Fibroblast of lung (primary cell): Measurements from ENCODE around the gene PMP22. TPM values are rescaled to one million over a fixed set of nuclear protein-coding genes. Genes with fewer than 3 reads are reported as not detected.

Experiments used
- DNase-seq, 2 donors: peaks; one replicate each; pipeline versions ENCODE4 v3.0.0 to v3.0.0-alpha.2; 2010; ENCODE audit warnings: low read depth in 2 of 2
- H2AFZ ChIP-seq: 2 replicates; pipeline ENCODE4 v1.5.1; 2012; ENCODE audit warnings: low read length, control low read depth, inconsistent platforms
- H3K27ac ChIP-seq: 2 replicates; pipeline ENCODE4 v1.5.1; 2011; ENCODE audit warnings: low read length, control low read depth; ENCODE audit not compliant: insufficient read depth
- H3K27me3 ChIP-seq: 2 replicates; pipeline ENCODE4 v1.5.1; 2011; ENCODE audit warnings: mild to moderate bottlenecking, low read length; ENCODE audit not compliant: control insufficient read depth, insufficient read depth
- H3K36me3 ChIP-seq: 2 replicates; pipeline ENCODE4 v1.5.1; 2011; ENCODE audit warnings: low read length; ENCODE audit not compliant: control insufficient read depth, insufficient read depth
- H3K4me1 ChIP-seq: 2 replicates; pipeline ENCODE4 v1.5.1; 2011; ENCODE audit warnings: low read length; ENCODE audit not compliant: control insufficient read depth, insufficient read depth; ENCODE audit errors: extremely low read depth
- H3K4me2 ChIP-seq: 2 replicates; pipeline ENCODE4 v1.5.1; 2011; ENCODE audit warnings: low read length, control low read depth; ENCODE audit not compliant: insufficient read depth; ENCODE audit errors: extremely low read depth
- H3K4me3 ChIP-seq, 4 experiments: fragments of 200-600 bp in 1 of 4; sonication (generic) in 1 of 4; replicated peaks in 1 of 4; 2 replicates each; pipeline ENCODE4 v1.5.1; 2011 to 2016; ENCODE audit warnings: low read length in 4 of 4, low read depth in 3 of 4, mild to moderate bottlenecking in 3 of 4, control low read depth in 2 of 4, inconsistent platforms in 1 of 4, mixed read lengths in 1 of 4; ENCODE audit not compliant: insufficient read depth in 1 of 4; ENCODE audit errors: control extremely low read depth in 1 of 4
- H3K79me2 ChIP-seq: 2 replicates; pipeline ENCODE4 v1.5.1; 2012; ENCODE audit warnings: mild to moderate bottlenecking, low read length, inconsistent platforms; ENCODE audit not compliant: control insufficient read depth, insufficient read depth
- H3K9ac ChIP-seq: 2 replicates; pipeline ENCODE4 v1.5.1; 2011; ENCODE audit warnings: mild to moderate bottlenecking, low read length, control low read depth; ENCODE audit not compliant: insufficient read depth
- H3K9me3 ChIP-seq: 2 replicates; pipeline ENCODE4 v1.5.1; 2012; ENCODE audit warnings: low read depth, low read length; ENCODE audit not compliant: control insufficient read depth, insufficient read depth
- H4K20me1 ChIP-seq: 2 replicates; pipeline ENCODE4 v1.5.1; 2011; ENCODE audit warnings: low read length; ENCODE audit not compliant: control insufficient read depth, insufficient read depth; ENCODE audit errors: extremely low read depth
- CTCF ChIP-seq, 2 donors: IDR thresholded peaks in 1 of 2; conservative IDR thresholded peaks in 1 of 2; 1 replicate in 1 of 2; 2 replicates in 1 of 2; pipeline ENCODE4 v1.5.1; 2011 to 2012; ENCODE audit warnings: low read length in 2 of 2, control low read depth in 1 of 2, inconsistent platforms in 1 of 2, low read depth in 1 of 2, mild to moderate bottlenecking in 1 of 2
- EZH2 ChIP-seq: IDR thresholded peaks from 2 replicates; pipeline ENCODE4 v1.5.1; 2012; ENCODE audit warnings: low read length, control low read depth, mild to moderate bottlenecking; ENCODE audit errors: missing control alignments
- polyA plus RNA-seq, 2 donors: library from polyadenylated mRNA; depleted of rRNA in 1 of 2; stranded (reverse) in 1 of 2; unstranded in 1 of 2; fragments of >200 nt; gene quantifications; 2 replicates each; pipeline ENCODE4 v1.2.1, GENCODE V29; 2011 to 2012; ENCODE audit warnings: missing spikeins in 1 of 2
- total RNA-seq: library from RNA; depleted of rRNA; stranded (reverse); fragments of >200 nt; gene quantifications from 2 replicates; pipeline ENCODE4 v1.2.1, GENCODE V29; 2014

The PMP22 gene
- total and polyA plus RNA-seq, 2 donors (not counting 1 experiment from before 2014, with no cell fraction given), result 74.0 to 269 TPM

- DNase-seq, result no peak
- Histone ChIP-seq H3K4me2 (no peak overlapping the region), H3K9ac (no peak overlapping the region), H3K27ac (no peak overlapping the region), H3K9me3 (no peaks in the 10 kb centered on the region), H3K4me1 (no peaks in the 10 kb centered on the region), H4K20me1 (no peaks in the 10 kb centered on the region), H3K27me3 (no peaks in the 10 kb centered on the region), H3K4me3 (no peak overlapping the region), H3K79me2 (no peaks in the 10 kb centered on the region), H3K36me3 (no peaks in the 10 kb centered on the region), H2AFZ (no peak overlapping the region)
- TF ChIP-seq EZH2, result no peak
- TF ChIP-seq CTCF (conservative IDR thresholded peaks at IDR 0.05 in 1 of 2, IDR thresholded peaks at IDR 0.05 in 1 of 2; ENCODE audit: low read depth in 1 of 2, low read length in 2 of 2), result no peak
These were observed 80.1 kb downstream of the PMP22 start for GRCh38 chr17:15184872-15185624.

- no peak overlapping the region for H3K9ac ChIP-seq
- no peak for DNase-seq
- peaks cover 3% of the 10 kb centered on the region for H3K27me3 ChIP-seq
- H4K20me1 ChIP-seq, result no peaks in the 10 kb centered on the region
- H3K27ac ChIP-seq, result no peak overlapping the region
- no peaks in the 10 kb centered on the region for H3K79me2 ChIP-seq
- H3K36me3 ChIP-seq, result no peaks in the 10 kb centered on the region
- H3K4me1 ChIP-seq, result no peaks in the 10 kb centered on the region
- no peak overlapping the region for H2AFZ ChIP-seq
- no peak for TF ChIP-seq CTCF (conservative IDR thresholded peaks at IDR 0.05 in 1 of 2, IDR thresholded peaks at IDR 0.05 in 1 of 2; ENCODE audit: low read depth in 1 of 2, low read length in 2 of 2)
- no peak for TF ChIP-seq EZH2
- H3K4me3 ChIP-seq, result no peak overlapping the region
- H3K9me3 ChIP-seq, result no peaks in the 10 kb centered on the region
- no peak overlapping the region for H3K4me2 ChIP-seq
These were observed 83.3 kb downstream of the PMP22 start for GRCh38 chr17:15181816-15182215.

GRCh38 chr17:15181333-15181732, 83.8 kb downstream of the PMP22 start:
- Histone ChIP-seq H3K4me3 (no peak overlapping the region), H3K4me2 (no peak overlapping the region), H3K27ac (no peak overlapping the region), H3K36me3 (no peaks in the 10 kb centered on the region), H3K27me3 (peaks cover 3% of the 10 kb centered on the region), H2AFZ (no peak overlapping the region), H3K9me3 (no peaks in the 10 kb centered on the region), H3K79me2 (no peaks in the 10 kb centered on the region), H4K20me1 (no peaks in the 10 kb centered on the region), H3K4me1 (no peaks in the 10 kb centered on the region), H3K9ac (no peak overlapping the region)
- TF ChIP-seq EZH2 (no peak), CTCF (conservative IDR thresholded peaks at IDR 0.05 in 1 of 2, IDR thresholded peaks at IDR 0.05 in 1 of 2; ENCODE audit: low read depth in 1 of 2, low read length in 2 of 2) (no peak)
- no peak for DNase-seq
